NCI-H748 (cell line): Measurements from ENCODE around the gene TOX4.
"Not testable (repeated sequence)": the region's sequence is repeated elsewhere in the genome, so short reads cannot be mapped to it uniquely, and the experiment has no call there.

ENCODE experiments used
- DNase-seq: peaks from one replicate; lab custom pipeline; 2025; ENCODE audit not compliant: unreplicated experiment; lab: John Stamatoyannopoulos, UW

TOX4 gene

DNA sequence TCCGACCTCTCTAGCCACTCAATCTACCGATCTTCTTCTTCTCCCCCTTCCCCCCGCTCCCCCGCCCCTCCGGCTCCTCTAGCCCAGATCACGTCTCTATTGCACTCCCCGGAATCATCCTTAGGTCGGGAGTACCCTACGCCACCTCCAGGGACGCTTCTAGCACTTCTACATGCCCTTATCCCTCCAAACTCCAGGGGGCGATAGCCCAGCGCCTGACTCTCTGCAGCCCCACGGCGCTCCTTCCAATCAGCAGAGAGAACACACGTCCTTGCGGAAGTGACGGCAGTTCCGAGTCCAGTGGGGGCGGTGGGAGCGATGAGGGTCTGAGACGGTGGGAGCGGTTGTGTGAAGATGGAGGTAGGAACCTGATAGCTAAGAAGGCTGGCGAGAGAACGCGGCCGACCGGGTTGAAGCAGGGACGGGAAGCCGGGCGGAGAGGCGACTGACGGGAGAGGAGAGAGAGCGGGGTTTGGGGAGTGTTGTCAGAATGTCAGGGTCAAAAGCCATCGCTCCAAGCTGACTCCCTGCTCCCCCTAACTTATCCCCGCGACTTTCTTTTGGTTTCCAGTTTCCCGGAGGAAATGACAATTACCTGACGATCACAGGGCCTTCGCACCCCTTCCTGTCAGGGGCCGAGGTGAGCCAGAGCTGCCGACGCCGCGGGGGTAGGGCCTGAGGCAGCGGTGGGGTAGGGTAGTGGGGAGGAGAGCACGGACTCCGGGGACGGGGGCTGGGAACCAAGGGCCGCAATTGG, at the start of gene TOX4, which contains the start of gene RAB2B:
TOX4 (plus strand) TSS at position 271 of the 757 bp plus-strand sequence; CDS start at position 355, 84 bp downstream.
RAB2B (minus strand) TSS at position 35 of the 757 bp plus-strand sequence. CDS start 87 bp downstream, outside the sequence.
- peak; percentile 99 for DNase-seq

DNA sequence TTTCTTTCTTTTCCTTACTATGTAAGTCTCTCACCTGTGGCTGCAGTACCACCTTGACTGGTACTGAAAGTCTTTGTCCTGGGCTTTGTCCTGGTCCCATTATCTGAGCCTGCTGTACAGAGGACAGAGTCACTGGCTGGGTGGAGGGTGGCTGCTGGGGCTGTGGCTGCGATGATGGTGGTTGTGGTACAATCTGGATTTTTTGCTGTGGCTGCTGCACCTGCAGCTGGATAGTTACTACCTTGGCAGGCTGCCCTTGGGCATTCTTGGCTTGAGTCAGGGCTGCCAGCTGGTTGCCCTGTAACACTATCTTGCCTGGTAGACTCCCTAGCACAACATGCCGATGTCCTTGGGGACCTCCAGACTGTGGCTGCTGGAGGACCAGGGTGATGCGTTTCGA, 48.1 kb upstream of the TOX4 start:
- no peak for DNase-seq

DNA sequence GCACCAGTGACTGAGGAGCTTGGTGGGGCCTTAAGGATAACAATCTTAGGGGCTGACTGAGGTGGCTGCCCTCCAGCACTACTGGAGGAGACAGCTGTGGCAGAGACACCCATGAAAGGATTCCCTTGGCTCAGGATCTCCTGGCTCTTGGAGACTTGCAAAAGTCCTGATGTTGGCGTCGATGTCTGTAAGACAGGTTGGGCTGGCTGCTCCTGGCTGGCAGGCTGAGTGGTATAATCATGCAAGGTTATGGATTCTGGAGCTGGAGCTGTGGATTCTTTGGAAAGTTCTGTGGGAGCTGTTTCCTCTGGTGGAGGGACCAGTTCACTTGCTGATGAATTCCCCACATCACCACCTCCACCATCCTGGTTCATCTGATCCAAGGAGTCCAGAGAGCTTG, 45.9 kb upstream of the TOX4 start:
- DNase-seq, result no peak

DNA sequence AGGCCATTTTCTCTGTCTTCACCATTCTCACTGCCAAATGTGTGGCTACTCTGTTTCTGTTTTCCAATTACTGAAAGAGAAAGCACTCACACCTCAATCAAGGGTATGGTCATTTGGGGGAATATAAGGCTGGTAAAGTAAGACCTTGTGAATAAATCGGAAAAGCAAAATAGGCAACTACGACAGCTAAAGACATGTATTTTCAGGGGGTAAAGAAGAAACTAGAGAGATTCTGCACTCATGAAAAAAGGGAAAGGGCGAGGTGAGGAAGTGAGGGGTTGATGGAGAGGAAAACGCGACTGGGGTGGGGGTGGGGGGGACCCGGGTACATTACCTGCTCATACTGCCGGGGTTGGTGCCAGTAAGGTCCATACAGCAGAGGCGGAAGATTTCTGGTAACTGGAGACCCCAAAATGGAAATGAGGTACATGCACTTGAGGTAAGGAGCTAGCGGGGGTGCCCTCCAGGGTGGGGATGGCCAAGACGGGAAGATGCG, 40.4 kb upstream of the TOX4 start:
- no peak for DNase-seq

DNA sequence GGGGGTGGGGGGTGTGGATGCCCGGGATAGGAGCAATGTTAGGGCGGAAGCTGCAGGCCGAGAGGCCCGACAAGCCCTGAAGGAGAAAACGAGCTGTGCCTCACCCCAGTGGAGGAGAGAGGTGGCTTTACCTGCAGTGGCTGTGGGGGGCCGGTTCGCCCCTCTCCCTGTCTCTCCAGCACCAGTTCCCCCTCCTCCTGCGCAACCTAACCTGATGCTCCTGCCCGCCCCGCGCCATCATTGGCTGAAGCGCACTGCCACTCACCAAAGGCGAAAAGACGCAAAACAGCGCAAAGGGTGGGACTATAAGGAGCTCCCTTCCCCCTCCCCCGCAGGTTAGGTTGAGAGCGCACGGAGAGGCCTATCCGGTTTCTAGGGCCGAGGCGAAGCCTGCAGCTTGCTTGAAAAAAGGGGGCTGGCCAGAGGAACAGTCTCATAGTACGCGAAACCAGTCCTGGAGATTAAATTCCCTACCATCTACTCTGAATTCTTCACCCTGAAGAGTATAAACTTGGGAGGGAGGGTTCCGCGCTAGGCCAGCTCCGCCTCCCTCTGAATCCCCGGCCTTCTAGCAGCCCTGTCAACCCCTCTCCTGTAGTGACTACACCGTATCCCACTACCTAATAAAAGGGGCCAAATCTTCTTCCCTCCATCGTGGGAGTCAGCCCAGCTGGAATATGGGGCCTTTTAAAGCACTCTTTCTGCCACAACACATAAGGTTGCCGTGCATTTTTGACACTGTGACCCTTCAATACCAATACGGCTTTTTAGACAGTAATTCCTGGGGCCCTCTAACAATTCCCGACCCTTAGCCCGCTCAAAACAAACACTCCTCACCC, 39.7 kb upstream of the TOX4 start:
- DNase-seq, result peak; percentile 100

DNA sequence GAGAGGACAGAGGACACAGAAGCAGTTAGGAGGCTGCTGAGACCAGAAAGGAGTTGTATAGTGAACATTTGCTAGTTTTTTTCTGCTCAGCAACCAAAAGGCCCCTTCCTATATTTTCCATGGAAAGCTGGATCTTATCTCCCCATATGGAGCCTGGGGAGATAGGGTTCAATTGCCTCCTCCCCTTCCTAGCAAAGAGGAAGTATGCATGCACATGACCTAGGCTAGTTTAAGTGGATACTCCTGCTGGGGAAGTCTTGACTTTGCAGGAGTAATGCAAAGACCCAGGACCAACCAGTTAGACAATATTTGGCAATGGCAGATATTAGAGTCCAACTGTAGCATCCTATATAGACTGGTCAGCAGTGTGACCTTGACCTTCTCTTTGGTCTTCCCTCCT, 36.1 kb upstream of the TOX4 start:
- no peak for DNase-seq

DNA sequence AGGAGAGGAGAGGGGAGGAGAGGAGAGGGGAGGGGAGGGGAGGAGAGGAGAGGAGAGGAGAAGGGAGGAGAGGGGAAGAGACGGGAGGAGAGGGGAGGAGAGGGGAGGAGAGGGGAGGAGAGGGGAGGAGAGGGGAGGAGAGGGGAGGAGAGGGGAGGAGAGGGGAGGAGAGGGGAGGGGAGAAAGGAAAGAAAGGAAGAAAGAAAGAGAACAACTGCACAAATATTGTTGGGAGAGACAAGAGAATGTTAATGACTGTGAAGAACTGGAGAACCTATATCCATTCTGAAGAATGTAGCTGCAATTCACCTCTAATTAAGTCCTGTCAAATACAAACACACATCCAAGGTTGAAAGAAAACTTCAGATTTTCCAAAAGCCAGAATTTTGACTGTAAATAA, 34.3 kb upstream of the TOX4 start:
- not testable (repeated sequence) for DNase-seq

DNA sequence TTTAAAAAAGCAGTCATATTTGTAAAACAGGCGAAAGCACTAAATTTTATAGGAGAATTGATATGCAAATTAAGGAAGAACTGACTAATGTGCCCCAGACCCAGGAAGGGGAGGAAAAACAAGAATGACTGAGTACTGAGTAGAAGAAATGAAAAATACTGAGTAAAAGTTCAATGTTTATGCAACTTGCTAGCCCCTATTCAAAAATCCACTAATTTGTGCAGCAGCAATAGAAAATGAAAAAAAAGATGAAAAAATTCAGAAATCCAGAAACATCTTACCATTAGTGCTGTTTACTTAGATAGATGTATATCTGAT, 27.1 kb upstream of the TOX4 start:
- no peak for DNase-seq

DNA sequence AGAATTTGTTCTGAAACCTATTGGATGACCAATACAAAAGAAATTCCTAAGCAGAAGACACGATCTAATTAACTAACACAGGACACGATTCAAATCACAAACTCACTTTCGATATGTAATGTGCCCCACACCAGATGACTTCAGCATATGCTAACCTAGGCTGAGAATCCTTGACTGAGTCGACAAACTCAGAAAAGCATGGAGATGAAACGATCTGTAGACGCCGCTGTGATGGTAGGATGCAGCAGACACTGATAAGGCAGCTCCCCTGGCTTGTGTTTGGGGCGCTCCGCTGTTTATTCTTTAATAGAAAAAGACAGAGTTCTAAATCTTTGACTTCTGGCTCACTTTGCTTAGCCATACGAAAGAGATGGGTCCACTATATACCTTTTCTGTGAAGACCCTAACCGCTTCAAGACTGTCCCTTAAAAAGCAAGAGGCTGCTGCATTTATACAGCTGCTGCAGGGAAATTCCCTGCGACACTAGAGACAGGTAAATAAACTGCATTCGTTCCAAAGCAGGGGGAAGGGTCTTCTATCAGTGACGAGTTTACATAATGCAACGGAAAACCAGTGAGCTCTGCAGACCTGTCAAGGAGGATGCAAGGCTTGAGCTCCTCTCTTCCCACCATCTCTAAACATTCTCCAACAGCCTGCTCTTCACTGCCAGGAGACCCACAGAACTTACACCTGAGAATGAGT, 22.0 kb upstream of the TOX4 start:
- DNase-seq, result peak; percentile 44

DNA sequence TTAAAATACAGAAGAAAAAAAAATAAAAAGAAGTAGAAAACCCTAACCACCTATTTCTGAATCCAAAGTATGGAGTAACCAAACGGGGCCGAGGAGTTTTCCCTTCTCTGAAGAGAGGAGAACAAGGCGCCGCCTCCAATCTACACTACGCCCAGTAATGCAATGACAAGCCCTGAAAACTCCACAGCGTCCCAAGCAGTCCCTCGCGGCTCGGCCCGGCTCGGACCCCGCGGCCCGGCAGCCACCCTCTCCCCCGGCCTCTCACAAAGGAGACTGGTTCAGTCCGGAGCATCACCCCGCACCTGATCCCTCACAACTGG, 21.4 kb upstream of the TOX4 start:
- no peak for DNase-seq

DNA sequence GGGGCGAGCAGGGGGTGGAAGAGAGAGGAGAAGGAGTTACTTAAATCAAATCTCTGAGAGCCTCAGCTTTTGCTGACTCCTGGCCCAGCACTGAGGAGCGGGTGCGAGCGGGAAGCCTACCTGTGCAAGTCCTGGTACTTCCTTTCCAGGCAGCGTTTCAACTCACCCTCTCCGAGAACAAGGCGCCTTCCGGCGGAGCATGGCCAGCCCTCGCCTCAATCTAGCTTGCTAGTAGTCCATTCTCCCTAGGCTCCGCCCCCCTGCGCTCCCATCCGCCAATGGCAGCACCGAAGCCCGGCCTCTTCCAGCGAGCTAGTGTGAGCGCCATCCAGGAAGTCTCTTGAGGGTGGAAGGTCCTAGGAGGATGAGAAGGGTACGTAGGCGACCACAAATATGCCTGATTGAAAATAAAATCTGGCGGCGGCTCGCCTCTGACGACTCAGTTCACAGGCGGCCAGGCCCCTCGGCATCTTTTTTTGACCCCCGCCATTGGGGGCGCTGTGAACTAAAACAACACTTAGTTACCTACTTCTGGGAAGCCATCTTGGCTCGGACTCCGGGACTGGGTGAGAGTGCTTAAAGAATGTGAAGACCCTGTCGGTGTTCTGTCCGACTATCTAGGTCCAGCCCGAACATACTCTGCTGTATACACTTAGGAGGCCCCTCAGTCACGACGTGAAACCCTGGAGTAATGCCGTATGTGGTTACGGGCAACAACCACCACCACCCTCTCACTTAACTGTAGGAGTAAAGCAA, 20.9 kb upstream of the TOX4 start, which contains the start of gene CHD8:
CHD8 (minus strand) TSS at position 212 of the 756 bp plus-strand sequence. CDS start 24,480 bp downstream, outside the sequence.
- peak; percentile 100 for DNase-seq

DNA sequence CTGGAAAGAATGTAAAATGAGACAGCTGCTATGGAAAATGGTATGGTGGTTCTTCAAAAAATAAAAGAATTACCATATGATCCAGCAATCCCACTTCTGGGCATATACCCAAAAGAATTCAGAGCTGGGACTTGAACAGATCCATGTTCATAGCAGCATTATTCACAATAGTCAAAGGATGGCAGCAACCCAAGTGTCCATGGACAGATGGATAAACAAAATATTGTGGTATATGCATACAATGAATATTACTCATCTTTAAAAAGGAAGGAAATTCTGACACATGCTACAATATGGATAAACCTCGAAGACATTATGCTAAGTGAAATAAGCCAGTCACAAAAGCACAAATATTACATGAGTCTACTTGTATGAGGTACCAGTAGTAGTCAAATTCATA, 9.4 kb upstream of the TOX4 start:
- DNase-seq, result no peak

DNA sequence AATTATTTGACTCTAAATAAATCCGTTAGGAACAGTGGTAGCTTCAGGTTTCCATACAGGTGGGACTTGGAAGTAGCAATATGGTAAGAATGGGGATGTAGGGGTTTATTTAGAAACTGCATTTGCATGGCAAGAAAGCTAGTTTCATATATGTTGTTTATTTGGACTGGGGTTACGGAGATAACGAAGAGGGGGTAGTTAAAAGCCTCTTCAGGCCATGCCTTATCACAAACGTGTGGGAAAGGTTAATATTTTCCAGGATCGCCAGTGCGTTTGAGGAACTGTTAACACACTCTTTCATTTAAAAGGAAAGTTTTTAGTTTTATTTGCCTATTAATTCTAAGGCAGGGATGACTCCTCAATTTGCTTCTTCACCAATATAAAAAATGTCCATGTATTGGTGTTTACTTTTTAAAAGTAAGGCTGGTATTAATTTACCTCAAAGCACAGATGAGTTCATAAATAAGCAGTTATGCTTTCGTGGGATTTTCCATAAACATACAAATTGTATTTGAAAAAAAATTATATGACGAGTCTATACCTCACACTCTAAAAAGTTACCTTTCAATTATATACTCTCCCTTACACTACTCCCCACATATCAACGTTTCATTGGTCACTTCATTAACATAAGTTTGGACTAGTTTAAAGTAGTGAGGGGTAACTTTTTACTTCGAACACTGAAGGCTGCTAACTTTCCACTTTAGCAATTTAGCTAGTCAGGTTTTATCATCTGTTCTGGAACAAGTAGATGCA, 1.1 kb upstream of the TOX4 start:
- no peak for DNase-seq

DNA sequence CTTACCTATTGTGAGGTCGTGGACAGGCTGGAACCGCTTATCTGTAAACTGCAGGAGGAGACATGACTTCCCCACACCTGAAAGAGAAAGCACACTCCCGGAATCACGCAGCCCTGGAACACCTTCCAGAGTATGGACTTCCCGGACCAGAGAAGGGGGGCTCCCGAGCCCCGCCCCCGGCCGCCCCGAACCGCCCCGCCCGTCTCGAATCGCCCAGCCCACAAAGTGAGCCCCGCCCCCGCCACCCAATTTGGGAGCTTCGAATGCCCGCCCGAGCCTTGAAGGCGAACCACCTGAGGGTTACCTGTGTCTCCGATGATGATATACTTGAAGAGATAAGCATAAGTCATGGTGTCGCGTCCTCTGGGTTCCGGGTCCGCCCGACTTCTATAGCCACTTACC, 471 bp upstream of the TOX4 start:
- DNase-seq, result peak; percentile 90

DNA sequence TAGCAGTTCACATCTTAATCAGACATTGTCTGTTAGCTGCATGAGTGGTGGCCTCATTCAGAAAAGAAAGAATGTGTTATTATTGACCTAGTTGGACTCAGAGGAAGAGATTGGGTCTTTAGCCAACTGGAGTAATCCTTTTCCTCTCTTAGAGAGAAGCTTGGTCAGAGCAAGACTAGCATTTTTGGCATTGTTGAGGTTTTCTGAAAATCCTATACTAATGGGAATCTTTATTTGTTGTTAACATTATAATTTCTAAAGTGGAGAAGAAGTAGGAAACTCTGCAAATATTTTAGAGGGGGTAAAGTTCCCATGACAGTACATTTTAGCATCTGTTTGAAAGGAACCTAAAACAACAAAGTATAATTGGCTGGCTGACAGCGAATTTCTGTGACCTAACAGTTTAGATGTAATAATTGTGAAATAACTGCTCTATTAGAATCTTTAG, 9.7 kb downstream of the TOX4 start:
- no peak for DNase-seq

DNA sequence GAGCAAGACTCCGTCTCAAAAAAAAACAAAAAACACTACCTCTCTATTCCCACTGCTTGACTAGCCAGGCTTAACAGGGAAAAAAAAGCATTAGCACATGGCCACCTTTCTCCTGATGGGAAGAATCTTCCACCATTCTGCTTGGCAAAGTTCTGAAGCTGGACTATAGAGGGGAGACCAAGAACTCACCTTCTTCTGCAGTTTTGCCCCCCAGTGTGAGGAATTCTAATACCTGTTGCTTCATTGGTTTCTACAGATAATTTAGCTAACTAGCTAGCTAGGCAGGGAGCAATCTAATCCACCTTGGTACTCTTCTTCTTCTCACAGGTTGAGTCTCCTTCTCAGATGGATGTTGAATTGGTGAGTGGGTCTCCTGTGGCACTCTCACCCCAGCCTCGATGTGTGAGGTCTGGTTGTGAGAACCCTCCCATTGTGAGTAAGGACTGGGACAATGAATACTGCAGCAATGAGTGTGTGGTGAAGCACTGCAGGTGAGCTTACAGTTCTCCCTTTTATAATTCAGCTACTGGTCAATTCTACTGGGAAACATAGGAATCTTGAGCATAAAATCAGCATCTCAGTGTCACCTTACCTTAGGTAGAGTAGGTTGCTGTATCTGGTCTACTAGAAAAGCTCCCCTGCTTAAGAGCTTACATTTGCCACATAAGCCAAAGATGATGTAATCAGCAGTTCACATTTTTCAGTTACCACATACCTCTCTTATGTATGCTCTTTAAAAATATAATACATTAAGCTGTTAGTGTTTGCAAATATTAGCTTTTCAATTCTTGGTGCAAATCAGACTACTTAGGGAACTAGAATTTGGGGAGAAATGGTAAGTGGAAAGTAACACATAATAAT, 18.1 kb downstream of the TOX4 start:
- DNase-seq, result no peak

DNA sequence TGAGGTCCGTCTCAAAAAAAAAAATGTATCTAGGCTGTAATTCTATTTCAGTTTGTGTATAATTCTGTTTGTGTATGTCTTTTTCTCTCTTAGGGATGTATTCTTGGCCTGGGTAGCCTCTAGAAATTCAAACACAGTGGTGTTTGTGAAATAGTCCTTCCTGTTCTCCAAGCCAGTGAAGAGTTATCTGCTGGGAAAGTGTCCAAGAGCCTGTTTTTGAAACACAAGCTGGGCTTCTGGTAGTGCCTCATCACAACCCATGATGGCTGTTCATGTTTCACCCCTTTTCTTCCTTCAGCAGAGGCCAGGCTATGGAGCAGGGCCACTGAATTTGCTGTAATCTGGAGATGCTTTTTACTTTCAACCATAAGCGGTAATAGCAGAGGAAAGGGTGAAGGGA, 19.5 kb downstream of the TOX4 start:
- DNase-seq, result no peak

DNA sequence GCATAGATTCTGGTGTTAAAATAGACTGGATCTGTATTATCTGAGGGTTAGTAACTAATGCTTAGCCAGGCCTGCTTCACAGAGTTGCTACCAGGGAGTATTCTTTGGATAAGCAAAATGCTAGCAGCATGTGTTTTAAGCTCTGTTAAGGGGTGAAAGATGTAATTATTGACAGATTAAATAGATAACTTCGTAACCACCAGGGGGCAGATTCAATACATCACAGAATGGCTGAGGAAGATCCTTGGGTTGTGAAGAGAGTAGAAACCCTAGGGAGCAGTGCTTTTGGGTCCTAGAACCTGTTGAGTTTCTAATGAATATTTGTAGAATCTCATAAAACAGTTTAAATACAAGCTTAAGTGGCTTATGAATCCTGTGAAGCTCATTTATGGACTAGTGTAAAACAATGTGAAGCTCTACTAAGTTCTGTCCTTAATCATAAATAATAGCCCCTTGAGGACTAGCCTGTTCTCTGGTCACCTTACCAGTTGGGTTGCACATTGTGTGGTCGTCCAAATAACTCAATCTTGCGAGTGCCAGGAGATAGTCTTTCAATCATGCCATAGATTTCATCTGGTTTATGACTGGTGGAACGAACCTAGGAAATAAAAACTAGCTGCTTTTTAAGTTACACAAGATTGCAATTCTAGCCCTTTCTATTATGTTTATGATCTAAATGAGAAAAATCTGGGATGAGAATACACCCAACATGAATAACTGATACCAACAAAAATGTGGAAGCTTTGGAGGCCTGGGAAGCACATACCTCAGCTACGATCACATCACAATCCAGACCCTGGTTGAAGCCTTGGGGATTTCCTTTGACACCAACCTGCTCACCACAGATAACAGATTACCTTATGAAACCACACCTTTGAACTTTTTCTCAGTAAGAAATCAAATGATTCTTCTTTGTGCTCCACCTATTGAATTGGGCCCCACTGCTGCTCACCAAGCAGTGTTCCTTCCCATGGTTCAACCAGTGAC, 21.8 kb downstream of the TOX4 start:
- DNase-seq, result peak; percentile 57
